ENCODE data around the gene CDH23.

GRCh38 chr10:71821909-71822763 is 425.4 kb downstream of the CDH23 start:
- no peak for TF ChIP-seq CTCF (IDR thresholded peaks at IDR 0.05)
- TF ChIP-seq POLR2A (IDR thresholded peaks at IDR 0.05), result no peak

All from transverse colon (tissue), 3 donors.